Ascending aorta (tissue), 2 donors: ENCODE results near the gene CYSLTR1. TPM values are rescaled to one million over a fixed set of nuclear protein-coding genes. Genes with fewer than 3 reads are reported as not detected.

Experiments used
- DNase-seq, 2 donors: peaks; one replicate each; pipeline ENCODE4 v3.0.0-alpha.2; 2019; ENCODE audit warnings: low spot score in 2 of 2
- H3K27ac ChIP-seq, 2 donors: fragments of 200-600 bp; sonication (generic); one replicate each; pipeline ENCODE4 v1.5.1; 2016 to 2017; ENCODE audit warnings: mild to moderate bottlenecking in 1 of 2
- H3K27me3 ChIP-seq: fragments of 200-600 bp; sonication (generic); one replicate; pipeline ENCODE4 v1.5.1; 2017
- H3K36me3 ChIP-seq, 2 donors: fragments of 200-600 bp; sonication (generic); one replicate each; pipeline ENCODE4 v1.5.1; 2016
- H3K4me1 ChIP-seq, 2 donors: fragments of 200-600 bp; sonication (generic); one replicate each; pipeline ENCODE4 v1.5.1; 2016 to 2017; ENCODE audit warnings: mild to moderate bottlenecking in 1 of 2
- H3K4me3 ChIP-seq, 2 donors: fragments of 200-600 bp; sonication (generic); one replicate each; pipeline ENCODE4 v1.5.1; 2016 to 2017; ENCODE audit warnings: mild to moderate bottlenecking in 1 of 2
- H3K9me3 ChIP-seq, 2 donors: fragments of 200-600 bp; sonication (generic); one replicate each; pipeline ENCODE4 v1.5.1; 2016
- intact Hi-C: fragments of 100-400 bp; cut with DNase I; formaldehyde crosslinking; loops from one replicate; pipeline ENCODE4 v1.15.1; 2023
- total RNA-seq: library from RNA; depleted of rRNA; stranded (reverse); fragments of >200 nt; gene quantifications from one replicate; pipeline ENCODE4 v1.1.0, GENCODE V29; 2016
- TF ChIP-seq, protein P1 (sequence below), 3 experiments: fragments of 200-600 bp in 2 of 3; fragments of 450-650 bp in 1 of 3; sonication (generic) in 2 of 3; IDR thresholded peaks; one replicate each; pipeline ENCODE4 v1.5.1; 2016 to 2019; ENCODE audit warnings: antibody characterized with exemption in 3 of 3, mild to moderate bottlenecking in 1 of 3, moderate library complexity in 1 of 3

Gene CYSLTR1
- total RNA-seq, 1 donor from 2014 or later = 8.9 TPM

DNA sequence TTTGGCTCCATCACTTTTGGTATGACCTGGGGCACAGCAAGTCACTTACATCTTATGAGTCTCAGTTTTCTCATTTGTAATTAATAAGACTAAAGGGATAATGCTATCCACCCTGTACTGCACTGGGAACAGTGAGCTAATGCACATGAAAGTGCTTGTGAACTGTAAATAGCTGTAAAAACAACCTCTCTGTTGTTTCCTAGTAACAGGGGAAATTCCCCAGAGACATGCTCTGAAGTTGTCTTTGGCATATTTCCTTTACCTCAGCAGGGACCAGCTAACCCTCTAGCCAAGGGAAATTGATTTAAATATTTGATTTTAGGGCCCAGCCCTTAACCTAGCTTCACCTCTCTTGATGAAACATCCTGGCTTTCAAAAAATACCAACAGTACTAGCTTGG lies 6.1 kb upstream of the CYSLTR1 start:
- Histone ChIP-seq H3K27me3 (no peaks in the 10 kb centered on the region), H3K4me1 (no peaks in the 10 kb centered on the region), H3K36me3 (no peaks in the 10 kb centered on the region), H3K27ac (no peak overlapping the region), H3K4me3 (no peak overlapping the region), H3K9me3 (no peaks in the 10 kb centered on the region)
- intact Hi-C loops = no loop called here
- no peak for DNase-seq
- TF ChIP-seq, protein P1, sequence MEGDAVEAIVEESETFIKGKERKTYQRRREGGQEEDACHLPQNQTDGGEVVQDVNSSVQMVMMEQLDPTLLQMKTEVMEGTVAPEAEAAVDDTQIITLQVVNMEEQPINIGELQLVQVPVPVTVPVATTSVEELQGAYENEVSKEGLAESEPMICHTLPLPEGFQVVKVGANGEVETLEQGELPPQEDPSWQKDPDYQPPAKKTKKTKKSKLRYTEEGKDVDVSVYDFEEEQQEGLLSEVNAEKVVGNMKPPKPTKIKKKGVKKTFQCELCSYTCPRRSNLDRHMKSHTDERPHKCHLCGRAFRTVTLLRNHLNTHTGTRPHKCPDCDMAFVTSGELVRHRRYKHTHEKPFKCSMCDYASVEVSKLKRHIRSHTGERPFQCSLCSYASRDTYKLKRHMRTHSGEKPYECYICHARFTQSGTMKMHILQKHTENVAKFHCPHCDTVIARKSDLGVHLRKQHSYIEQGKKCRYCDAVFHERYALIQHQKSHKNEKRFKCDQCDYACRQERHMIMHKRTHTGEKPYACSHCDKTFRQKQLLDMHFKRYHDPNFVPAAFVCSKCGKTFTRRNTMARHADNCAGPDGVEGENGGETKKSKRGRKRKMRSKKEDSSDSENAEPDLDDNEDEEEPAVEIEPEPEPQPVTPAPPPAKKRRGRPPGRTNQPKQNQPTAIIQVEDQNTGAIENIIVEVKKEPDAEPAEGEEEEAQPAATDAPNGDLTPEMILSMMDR (IDR thresholded peaks at IDR 0.05) = no peak

DNA sequence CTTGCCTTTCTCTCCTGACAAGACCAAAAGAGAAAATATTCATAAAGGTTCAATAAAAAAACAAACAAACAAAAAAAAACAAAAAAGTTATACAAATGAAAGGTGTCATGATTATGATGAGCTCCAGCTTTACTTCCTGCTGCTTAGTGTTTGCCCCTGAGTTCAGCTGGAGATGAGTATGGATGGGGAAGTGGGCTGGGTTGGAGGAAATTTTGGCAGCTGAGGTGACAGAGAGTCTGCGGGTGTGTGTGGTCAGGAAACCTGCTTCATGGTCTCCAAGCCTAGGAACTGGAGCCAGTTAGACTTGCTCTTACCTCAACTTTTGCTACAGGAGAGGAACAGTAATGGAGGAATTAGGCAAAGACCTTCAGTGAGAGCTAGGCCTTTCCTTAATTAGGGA lies 4.3 kb upstream of the CYSLTR1 start:
- Histone ChIP-seq H3K4me3 (no peak overlapping the region), H3K27ac (no peak overlapping the region), H3K36me3 (no peaks in the 10 kb centered on the region), H3K4me1 (no peaks in the 10 kb centered on the region), H3K27me3 (no peaks in the 10 kb centered on the region), H3K9me3 (no peaks in the 10 kb centered on the region)
- DNase-seq = no peak
- intact Hi-C loops = no loop called here
- TF ChIP-seq, protein P1 (IDR thresholded peaks at IDR 0.05) = no peak

DNA sequence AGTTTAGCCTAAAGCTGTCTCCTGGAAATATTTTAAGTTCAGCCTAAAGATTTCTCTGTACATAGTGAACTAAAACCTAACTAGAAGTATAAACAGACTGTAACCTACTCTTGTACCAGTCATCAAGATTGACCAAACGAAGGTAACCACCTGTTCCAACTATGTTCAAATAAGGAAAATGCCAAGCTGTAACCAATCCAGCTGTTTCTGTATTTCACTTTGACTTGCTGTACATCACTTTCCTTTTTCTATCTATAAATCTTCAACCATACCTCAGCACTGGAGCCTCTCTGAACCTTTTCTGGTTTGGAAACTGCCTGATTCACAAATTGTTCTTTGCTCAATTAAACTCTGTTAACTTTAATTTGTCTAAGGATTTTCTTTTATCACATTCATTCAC lies 3.1 kb upstream of the CYSLTR1 start:
- Histone ChIP-seq H3K27ac (no peak overlapping the region), H3K36me3 (no peaks in the 10 kb centered on the region), H3K9me3 (no peaks in the 10 kb centered on the region), H3K4me3 (no peak overlapping the region), H3K27me3 (no peaks in the 10 kb centered on the region), H3K4me1 (no peaks in the 10 kb centered on the region)
- intact Hi-C loops = no loop called here
- TF ChIP-seq, protein P1 (IDR thresholded peaks at IDR 0.05) = no peak
- DNase-seq = no peak

DNA sequence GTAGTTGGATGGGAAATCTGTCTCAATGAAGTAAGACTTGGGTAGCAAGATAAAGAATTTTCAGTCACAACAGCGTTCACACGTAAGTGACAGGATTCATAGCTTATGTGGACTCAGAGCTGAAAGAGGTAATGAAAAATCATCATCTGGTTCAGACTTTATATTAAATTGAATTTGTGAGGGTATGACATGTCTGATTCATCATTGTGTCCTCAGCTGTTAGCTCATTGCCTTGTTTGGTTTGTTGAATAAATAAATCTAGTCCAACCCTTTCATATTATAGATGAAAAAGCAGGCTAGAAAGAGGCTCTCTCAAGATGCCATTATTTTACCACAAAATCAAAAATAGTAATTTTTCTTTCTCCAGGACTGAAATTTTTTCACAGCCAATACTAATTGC lies 2.7 kb upstream of the CYSLTR1 start:
- H3K27ac ChIP-seq = no peak overlapping the region
- intact Hi-C loops = no loop called here
- H3K9me3 ChIP-seq = no peaks in the 10 kb centered on the region
- DNase-seq = no peak
- TF ChIP-seq, protein P1 (IDR thresholded peaks at IDR 0.05) = no peak
- H3K4me1 ChIP-seq = no peaks in the 10 kb centered on the region
- no peak overlapping the region for H3K4me3 ChIP-seq
- H3K27me3 ChIP-seq = no peaks in the 10 kb centered on the region
- H3K36me3 ChIP-seq = no peaks in the 10 kb centered on the region

DNA sequence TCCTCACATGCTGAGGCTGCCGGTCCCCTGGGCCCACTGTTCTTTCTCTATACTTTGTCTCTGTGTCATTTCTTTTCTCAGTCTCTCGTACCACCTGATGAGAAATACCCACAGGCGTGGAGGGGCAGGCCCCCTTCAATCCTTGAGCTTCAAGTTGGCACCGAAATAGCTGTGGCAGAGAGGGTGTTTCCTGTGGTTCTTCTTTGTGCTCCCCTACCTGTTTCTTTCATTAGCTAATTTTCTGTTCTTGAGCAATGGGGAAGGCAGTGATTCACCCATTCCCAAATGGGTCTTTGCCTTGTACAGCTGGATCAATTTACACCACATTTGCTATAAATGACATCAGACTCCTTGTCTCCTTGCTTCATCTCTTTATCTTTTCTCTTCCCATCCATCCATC lies 2.1 kb upstream of the CYSLTR1 start:
- Histone ChIP-seq H3K27ac (no peak overlapping the region), H3K36me3 (no peaks in the 10 kb centered on the region), H3K27me3 (no peaks in the 10 kb centered on the region), H3K9me3 (no peaks in the 10 kb centered on the region), H3K4me3 (no peak overlapping the region), H3K4me1 (no peaks in the 10 kb centered on the region)
- TF ChIP-seq, protein P1 (IDR thresholded peaks at IDR 0.05) = no peak
- no peak for DNase-seq
- intact Hi-C loops = no loop called here

DNA sequence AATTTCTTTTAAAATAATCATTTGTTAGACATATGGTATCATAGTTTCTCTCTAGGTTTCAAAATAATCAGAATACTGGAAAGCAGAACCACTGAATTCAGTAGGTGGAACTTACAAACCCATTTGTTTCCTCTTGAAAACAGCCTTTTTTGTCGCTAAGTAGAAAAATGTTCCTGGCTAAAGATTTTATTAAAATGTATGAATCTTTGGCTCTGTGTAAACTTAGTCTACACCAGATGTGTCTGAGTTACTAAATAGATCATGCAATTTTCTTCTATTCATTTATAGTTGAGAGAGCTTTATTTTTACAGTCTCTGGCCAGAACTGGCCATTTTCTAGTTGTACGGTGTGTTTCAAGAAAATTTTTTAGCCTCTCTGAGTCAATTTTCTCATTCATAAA lies 1.0 kb downstream of the CYSLTR1 start:
- TF ChIP-seq, protein P1 (IDR thresholded peaks at IDR 0.05) = no peak
- DNase-seq = no peak
- H3K27ac ChIP-seq = no peak overlapping the region
- H3K4me1 ChIP-seq = no peaks in the 10 kb centered on the region
- H3K4me3 ChIP-seq = peak overlapping the region in 1 of 2 donors; percentile 46
- no peaks in the 10 kb centered on the region for H3K36me3 ChIP-seq
- H3K9me3 ChIP-seq = no peaks in the 10 kb centered on the region
- intact Hi-C loops = no loop called here
- no peaks in the 10 kb centered on the region for H3K27me3 ChIP-seq
